HepG2 (cell line): ENCODE measurements around the gene PA2G4. TPM values are rescaled to one million over a fixed set of nuclear protein-coding genes. Genes with fewer than 3 reads are reported as not detected.
A peak's percentile ranks its signal among the peaks of the same experiment; 100 is the strongest.

Source experiments
- ARHGAP35 ChIP-seq: sonication (generic); formaldehyde crosslinking; IDR thresholded peaks from 2 replicates; pipeline ENCODE4 v1.9.0; 2022; ENCODE audit warnings: mild to moderate bottlenecking, inconsistent platforms, moderate library complexity, missing genetic modification reagents, borderline replicate concordance
- DMAP1 ChIP-seq: IDR thresholded peaks from 2 replicates; pipeline ENCODE4 v1.6.1; 2016
- EZH2 ChIP-seq: conservative IDR thresholded peaks from 2 replicates; pipeline ENCODE4 v1.6.1; 2012; ENCODE audit warnings: mild to moderate bottlenecking, low read depth, low read length, moderate library complexity
- FOXO4 ChIP-seq: sonication (generic); formaldehyde crosslinking; conservative IDR thresholded peaks from 2 replicates; pipeline ENCODE4 v1.8.1; 2023; ENCODE audit warnings: missing genetic modification reagents
- FOXP1 ChIP-seq, 2 experiments: fragments of 450-650 bp in 1 of 2; IDR thresholded peaks; 2 replicates each; pipeline ENCODE4 v1.6.1; 2017 to 2018; ENCODE audit warnings: antibody characterized with exemption in 1 of 2
- HOXA9 ChIP-seq: sonication (generic); formaldehyde crosslinking; IDR thresholded peaks from 2 replicates; pipeline ENCODE4 v1.8.1; 2022; ENCODE audit warnings: missing genetic modification reagents, mild to moderate bottlenecking, moderate library complexity, borderline replicate concordance
- IKZF1 ChIP-seq: fragments of 450-650 bp; IDR thresholded peaks from 2 replicates; pipeline ENCODE4 v1.7.1; 2016
- JUND ChIP-seq: sonication (generic); formaldehyde crosslinking; IDR thresholded peaks from 2 replicates; pipeline ENCODE4 v1.8.0; 2022; ENCODE audit warnings: mild to moderate bottlenecking, missing genetic modification reagents
- KLF16 ChIP-seq, 2 experiments: sonication (generic) in 1 of 2; formaldehyde crosslinking in 1 of 2; IDR thresholded peaks; 2 replicates each; pipeline versions ENCODE4 v1.6.1 to v1.8.0; 2016 to 2023; ENCODE audit warnings: missing genetic modification reagents in 2 of 2, missing compliant biosample characterization in 1 of 2
- MAF1 ChIP-seq: sonication (generic); formaldehyde crosslinking; IDR thresholded peaks from 2 replicates; pipeline ENCODE4 v1.5.0; 2020; ENCODE audit warnings: missing genetic modification reagents, borderline replicate concordance
- NFYC ChIP-seq: IDR thresholded peaks from 2 replicates; pipeline ENCODE4 v1.6.1; 2016; ENCODE audit warnings: missing genetic modification reagents, missing compliant biosample characterization
- PLSCR1 ChIP-seq: sonication (generic); formaldehyde crosslinking; IDR thresholded peaks from 2 replicates; pipeline ENCODE4 v1.5.0; 2020; ENCODE audit warnings: missing genetic modification reagents, mild to moderate bottlenecking, borderline replicate concordance
- POGK ChIP-seq: sonication (generic); formaldehyde crosslinking; conservative IDR thresholded peaks from 2 replicates; pipeline ENCODE4 v1.8.0; 2022; ENCODE audit warnings: mild to moderate bottlenecking, moderate library complexity, missing genetic modification reagents
- PRMT3 ChIP-seq: sonication (generic); formaldehyde crosslinking; IDR thresholded peaks from 2 replicates; pipeline ENCODE4 v1.8.1; 2022; ENCODE audit warnings: low read depth, mild to moderate bottlenecking, moderate library complexity, missing genetic modification reagents, borderline replicate concordance
- SP1 ChIP-seq, 2 experiments: fragments of 450-650 bp in 1 of 2; sonication (generic) in 1 of 2; formaldehyde crosslinking in 1 of 2; IDR thresholded peaks; 2 replicates each; pipeline versions ENCODE4 v1.4.0 to v1.6.1; 2016 to 2020; ENCODE audit warnings: missing genetic modification reagents in 1 of 2
- TBL1XR1 ChIP-seq: fragments of 150-350 bp; IDR thresholded peaks from 2 replicates; pipeline ENCODE4 v1.6.1; 2014; ENCODE audit warnings: borderline replicate concordance, low read length; ENCODE audit not compliant: partially characterized antibody
- TBX3 ChIP-seq: fragments of 450-650 bp; IDR thresholded peaks from 2 replicates; pipeline ENCODE4 v1.6.1; 2017; ENCODE audit warnings: antibody characterized with exemption, mild to moderate bottlenecking, inconsistent platforms, borderline replicate concordance
- ZBTB7B ChIP-seq: sonication (generic); formaldehyde crosslinking; IDR thresholded peaks from 2 replicates; pipeline ENCODE4 v1.4.0; 2020; ENCODE audit warnings: missing genetic modification reagents
- ZIK1 ChIP-seq: sonication (generic); formaldehyde crosslinking; IDR thresholded peaks from 2 replicates; pipeline ENCODE4 v1.5.0; 2020; ENCODE audit warnings: mild to moderate bottlenecking, low read depth, missing genetic modification reagents, borderline replicate concordance
- ZNF12 ChIP-seq: sonication (generic); formaldehyde crosslinking; IDR thresholded peaks from 2 replicates; pipeline ENCODE4 v1.5.0; 2020; ENCODE audit warnings: missing genetic modification reagents
- ZNF17 ChIP-seq: sonication (generic); formaldehyde crosslinking; IDR thresholded peaks from 2 replicates; pipeline ENCODE4 v1.5.0; 2020; ENCODE audit warnings: mild to moderate bottlenecking, missing genetic modification reagents
- ZNF432 ChIP-seq: sonication (generic); formaldehyde crosslinking; IDR thresholded peaks from 2 replicates; pipeline ENCODE4 v1.5.0; 2020; ENCODE audit warnings: missing genetic modification reagents, mild to moderate bottlenecking, borderline replicate concordance
- ZNF552 ChIP-seq: sonication (generic); formaldehyde crosslinking; IDR thresholded peaks from 2 replicates; pipeline ENCODE4 v1.9.0; 2022; ENCODE audit warnings: missing genetic modification reagents, mild to moderate bottlenecking, borderline replicate concordance
- ZNF775 ChIP-seq: sonication (generic); formaldehyde crosslinking; IDR thresholded peaks from 2 replicates; pipeline ENCODE4 v1.4.0; 2020; ENCODE audit warnings: missing genetic modification reagents, mild to moderate bottlenecking, moderate library complexity, borderline replicate concordance
- ZNF788 ChIP-seq: sonication (generic); formaldehyde crosslinking; IDR thresholded peaks from 2 replicates; pipeline ENCODE4 v1.5.0; 2020; ENCODE audit warnings: mild to moderate bottlenecking, missing genetic modification reagents, borderline replicate concordance
- ZNF841 ChIP-seq: sonication (generic); formaldehyde crosslinking; IDR thresholded peaks from 2 replicates; pipeline ENCODE4 v1.8.1; 2023; ENCODE audit warnings: missing genetic modification reagents, borderline replicate concordance
- ZNF850 ChIP-seq: sonication (generic); formaldehyde crosslinking; conservative IDR thresholded peaks from 2 replicates; pipeline ENCODE4 v1.9.0; 2021; ENCODE audit warnings: mild to moderate bottlenecking, missing genetic modification reagents
- ZNF879 ChIP-seq: sonication (generic); formaldehyde crosslinking; IDR thresholded peaks from 2 replicates; pipeline ENCODE4 v1.8.1; 2023; ENCODE audit warnings: missing genetic modification reagents
- polyA plus RNA-seq, 8 experiments: library from polyadenylated mRNA; depleted of rRNA in 3 of 8; stranded (reverse) in 7 of 8; unstranded in 1 of 8; fragments of >200 nt; fragmentation: Illumina TruSeq in 4 of 8; extraction: Trizol in 4 of 8; gene quantifications; 2 replicates each; pipeline versions ENCODE4 v1.2.1 to v1.2.3, GENCODE V29; 2011 to 2016; ENCODE audit warnings: low read depth in 4 of 8, missing spikeins in 1 of 8, mixed read lengths in 1 of 8; ENCODE audit not compliant: insufficient read depth in 1 of 8
- total RNA-seq, 5 experiments: library from RNA; depleted of rRNA; stranded (reverse); fragments of >200 nt; fragmentation: Illumina TruSeq; extraction: Trizol; gene quantifications; 2 replicates each; pipeline ENCODE4 v1.2.3, GENCODE V29; 2016; ENCODE audit warnings: low read depth in 1 of 5

Gene PA2G4
- total and polyA plus RNA-seq, 2 of the 13 experiments (the other 11 are each of a cell fraction or from before 2014, with no cell fraction given), result 147 to 240 TPM

- TF ChIP-seq FOXP1 (IDR thresholded peaks at IDR 0.05), result no peak
- no peak; the same call in 1 of the 2 replicates for TF ChIP-seq FOXP1 (CRISPR knock-in tag; IDR thresholded peaks at IDR 0.05)
- TF ChIP-seq ZNF12 (CRISPR knock-in tag), result no peak
- no peak for TF ChIP-seq ZNF850 (CRISPR knock-in tag)
- no peak for TF ChIP-seq PLSCR1 (CRISPR knock-in tag)
- no peak for TF ChIP-seq IKZF1
- TF ChIP-seq NFYC (CRISPR knock-in tag), result no peak
- TF ChIP-seq POGK, result peak; percentile 42; the same call in 1 of the 2 replicates
- TF ChIP-seq PRMT3 (CRISPR knock-in tag), result no peak
- no peak for TF ChIP-seq FOXO4 (CRISPR knock-in tag)
- peak; percentile 28; the same call in 1 of the 2 replicates for TF ChIP-seq DMAP1
- no peak for TF ChIP-seq TBL1XR1
- TF ChIP-seq JUND (CRISPR knock-in tag), result peak; percentile 43; the same call in 1 of the 2 replicates
- TF ChIP-seq MAF1 (CRISPR knock-in tag), result 0 out of 2 replicates have a peak, but pooled peaks have one; percentile 34
- TF ChIP-seq ARHGAP35, result 0 out of 2 replicates have a peak, but pooled peaks have one; percentile 22
- no peak for TF ChIP-seq TBX3
- no peak for TF ChIP-seq ZNF432 (CRISPR knock-in tag)
- no peak for TF ChIP-seq ZNF552 (CRISPR knock-in tag)
- TF ChIP-seq ZIK1, result no peak; the same call in 1 of the 2 replicates
- no peak for TF ChIP-seq ZNF17 (CRISPR knock-in tag)
- TF ChIP-seq ZNF879 (CRISPR knock-in tag), result no peak
- TF ChIP-seq ZNF841, result no peak
- TF ChIP-seq KLF16 (CRISPR knock-in tag; IDR thresholded peaks at IDR 0.05), result peak in 1 of 2 experiments; percentile 28; a peak in 1 of 4 replicates
- no peak for TF ChIP-seq HOXA9 (CRISPR knock-in tag)
- no peak for TF ChIP-seq SP1 (IDR thresholded peaks at IDR 0.05)
- TF ChIP-seq SP1 (CRISPR knock-in tag; IDR thresholded peaks at IDR 0.05), result peak; percentile 81
- TF ChIP-seq ZBTB7B (CRISPR knock-in tag), result no peak
- TF ChIP-seq ZNF775, result no peak
- TF ChIP-seq ZNF788, result peak; percentile 74
- TF ChIP-seq EZH2, result no peak
Measured at GRCh38 chr12:56152132-56152755, 47.9 kb downstream of the PA2G4 start, which contains the start of gene MYL6B (continued).
